NCI-H187 treated with DMSO at 0.1 percent for 48 hours (cell line): ENCODE results near the gene SRRM3.
"Not testable (repeated sequence)": the region's sequence is repeated elsewhere in the genome, so short reads cannot be mapped to it uniquely, and the experiment has no call there.

Source experiments
- DNase-seq: peaks from one replicate; lab custom pipeline; 2025; lab: John Stamatoyannopoulos, UW

SRRM3 gene

GRCh38 chr7:76265299-76265698 is 63.6 kb downstream of the SRRM3 start:
- DNase-seq, result no peak

GRCh38 chr7:76267107-76267893 is 65.6 kb downstream of the SRRM3 start:
- no peak for DNase-seq

- no peak for DNase-seq
These were observed 66.1 kb downstream of the SRRM3 start for GRCh38 chr7:76267894-76268183.

GRCh38 chr7:76268376-76268775 is 66.7 kb downstream of the SRRM3 start:
- DNase-seq, result no peak

- no peak for DNase-seq
These were observed 68.2 kb downstream of the SRRM3 start for GRCh38 chr7:76269895-76270294.

- DNase-seq, result not testable (repeated sequence)
These were observed 69.7 kb downstream of the SRRM3 start for GRCh38 chr7:76271384-76271783.

GRCh38 chr7:76272142-76272541 is 70.4 kb downstream of the SRRM3 start:
- no peak for DNase-seq

GRCh38 chr7:76272851-76273497 is 71.3 kb downstream of the SRRM3 start:
- DNase-seq, result no peak

- no peak for DNase-seq
These were observed 71.8 kb downstream of the SRRM3 start for GRCh38 chr7:76273503-76273902.

GRCh38 chr7:76278540-76278939 is 76.8 kb downstream of the SRRM3 start:
- DNase-seq, result no peak

GRCh38 chr7:76280408-76280807 is 78.7 kb downstream of the SRRM3 start:
- no peak for DNase-seq

- no peak for DNase-seq
These were observed 79.5 kb downstream of the SRRM3 start for GRCh38 chr7:76281006-76281705.

- no peak for DNase-seq
These were observed 80.1 kb downstream of the SRRM3 start for GRCh38 chr7:76281706-76282343.

GRCh38 chr7:76282344-76283253 is 80.9 kb downstream of the SRRM3 start:
- DNase-seq, result no peak

GRCh38 chr7:76283254-76284159 is 81.8 kb downstream of the SRRM3 start:
- no peak for DNase-seq

- no peak for DNase-seq
These were observed 84.1 kb downstream of the SRRM3 start for GRCh38 chr7:76285604-76286374.

- no peak for DNase-seq
These were observed 85.2 kb downstream of the SRRM3 start for GRCh38 chr7:76286842-76287403.

GRCh38 chr7:76290847-76291350 is 89.2 kb downstream of the SRRM3 start:
- not testable (repeated sequence) for DNase-seq
